Type B pancreatic cell (in vitro differentiated cells): ENCODE results near the gene CAPNS1. TPM values are rescaled to one million over a fixed set of nuclear protein-coding genes. Genes with fewer than 3 reads are reported as not detected.

Experiments used
- DNase-seq: peaks from one replicate; pipeline ENCODE4 v3.0.0; 2021; ENCODE audit warnings: mixed read lengths; ENCODE audit not compliant: unreplicated experiment; ENCODE audit errors: extremely low spot score
- H3K27ac Mint-ChIP-seq: 2 replicates; pipeline ENCODE4 v1.8.0; 2021; ENCODE audit warnings: mild to moderate bottlenecking, mixed read lengths
- H3K27me3 Mint-ChIP-seq: 2 replicates; pipeline ENCODE4 v1.8.0; 2021; ENCODE audit warnings: mixed read lengths
- H3K36me3 Mint-ChIP-seq: 2 replicates; pipeline ENCODE4 v1.8.0; 2021; ENCODE audit warnings: mixed read lengths
- H3K4me1 Mint-ChIP-seq: one replicate; pipeline ENCODE4 v1.8.0; 2021; ENCODE audit warnings: mixed read lengths; ENCODE audit not compliant: unreplicated experiment
- H3K4me3 Mint-ChIP-seq: 2 replicates; pipeline ENCODE4 v1.8.0; 2021; ENCODE audit warnings: mild to moderate bottlenecking, mixed read lengths
- H3K9me3 Mint-ChIP-seq: 2 replicates; pipeline ENCODE4 v1.8.0; 2021; ENCODE audit warnings: mixed read lengths
- CTCF ChIP-seq: fragments of 200-600 bp; sonication (generic); conservative IDR thresholded peaks from 2 replicates; pipeline ENCODE4 v1.5.0; 2021; ENCODE audit warnings: antibody characterized with exemption, mild to moderate bottlenecking
- total RNA-seq: library from RNA; stranded (reverse); gene quantifications from 2 replicates; pipeline ENCODE4 v1.2.1, GENCODE V29; 2021; ENCODE audit warnings: low replicate concordance

CAPNS1 gene
- total RNA-seq, 1 donor from 2014 or later = 426 TPM

GRCh38 chr19:36103842-36104552, 35.9 kb upstream of the CAPNS1 start:
- H3K9me3 Mint-ChIP-seq = no peaks in the 10 kb centered on the region
- no peaks in the 10 kb centered on the region for H3K36me3 Mint-ChIP-seq
- H3K27me3 Mint-ChIP-seq = no peaks in the 10 kb centered on the region
- H3K27ac Mint-ChIP-seq = no peak overlapping the region
- no peaks in the 10 kb centered on the region for H3K4me1 Mint-ChIP-seq
- TF ChIP-seq CTCF = no peak
- no peak overlapping the region for H3K4me3 Mint-ChIP-seq
- no peak for DNase-seq

GRCh38 chr19:36106441-36106840, 33.4 kb upstream of the CAPNS1 start:
- Mint-ChIP-seq H3K27me3 (no peaks in the 10 kb centered on the region), H3K9me3 (no peaks in the 10 kb centered on the region)
- DNase-seq = no peak

GRCh38 chr19:36106991-36107390, 32.9 kb upstream of the CAPNS1 start:
- DNase-seq = no peak
- H3K27me3 Mint-ChIP-seq = no peaks in the 10 kb centered on the region
- no peak overlapping the region for H3K27ac Mint-ChIP-seq
- no peaks in the 10 kb centered on the region for H3K4me1 Mint-ChIP-seq
- H3K36me3 Mint-ChIP-seq = no peaks in the 10 kb centered on the region
- no peak for TF ChIP-seq CTCF
- H3K9me3 Mint-ChIP-seq = no peaks in the 10 kb centered on the region
- H3K4me3 Mint-ChIP-seq = no peak overlapping the region

More at GRCh38 chr19:36106441-36106840, 33.4 kb upstream of the CAPNS1 start:
- H3K27ac Mint-ChIP-seq = no peak overlapping the region
- no peaks in the 10 kb centered on the region for H3K4me1 Mint-ChIP-seq
- no peaks in the 10 kb centered on the region for H3K36me3 Mint-ChIP-seq
- TF ChIP-seq CTCF = no peak
- H3K4me3 Mint-ChIP-seq = no peak overlapping the region

- Mint-ChIP-seq H3K4me1 (peaks cover 2% of the 10 kb centered on the region), H3K36me3 (peaks cover 4% of the 10 kb centered on the region), H3K27ac (no peak overlapping the region), H3K27me3 (no peaks in the 10 kb centered on the region), H3K4me3 (no peak overlapping the region), H3K9me3 (no peaks in the 10 kb centered on the region)
- no peak for TF ChIP-seq CTCF
- DNase-seq = no peak
These were observed 31.2 kb upstream of the CAPNS1 start for GRCh38 chr19:36108684-36109083.

- no peak for DNase-seq
- H3K27ac Mint-ChIP-seq = peak within 1 kb of the TSS; percentile 16
These were observed 29.2 kb upstream of the CAPNS1 start, which contains the start of gene OVOL3 for GRCh38 chr19:36110487-36111199. OVOL3 (plus strand) TSS chr19:36111143; CDS start chr19:36111203, 60 bp downstream.

More at GRCh38 chr19:36110487-36111199, 29.2 kb upstream of the CAPNS1 start, which contains the start of gene OVOL3:
- Mint-ChIP-seq H3K9me3 (no peaks in the 10 kb centered on the region), H3K27me3 (peaks cover 3% of the 10 kb centered on the region), H3K4me1 (peaks cover 9% of the 10 kb centered on the region), H3K4me3 (peak within 1 kb of the TSS; percentile 29), H3K36me3 (peaks cover 9% of the 10 kb centered on the region)
- TF ChIP-seq CTCF = no peak
